HG02623 (cell line): ENCODE measurements around the gene PSKH1.

Source experiments
- ATAC-seq: cut with Tn5 transposase; IDR thresholded peaks from one replicate; pipeline ENCODE4 v1.9.1; 2021; ENCODE audit warnings: moderate library complexity; ENCODE audit not compliant: unreplicated experiment

The PSKH1 gene

DNA sequence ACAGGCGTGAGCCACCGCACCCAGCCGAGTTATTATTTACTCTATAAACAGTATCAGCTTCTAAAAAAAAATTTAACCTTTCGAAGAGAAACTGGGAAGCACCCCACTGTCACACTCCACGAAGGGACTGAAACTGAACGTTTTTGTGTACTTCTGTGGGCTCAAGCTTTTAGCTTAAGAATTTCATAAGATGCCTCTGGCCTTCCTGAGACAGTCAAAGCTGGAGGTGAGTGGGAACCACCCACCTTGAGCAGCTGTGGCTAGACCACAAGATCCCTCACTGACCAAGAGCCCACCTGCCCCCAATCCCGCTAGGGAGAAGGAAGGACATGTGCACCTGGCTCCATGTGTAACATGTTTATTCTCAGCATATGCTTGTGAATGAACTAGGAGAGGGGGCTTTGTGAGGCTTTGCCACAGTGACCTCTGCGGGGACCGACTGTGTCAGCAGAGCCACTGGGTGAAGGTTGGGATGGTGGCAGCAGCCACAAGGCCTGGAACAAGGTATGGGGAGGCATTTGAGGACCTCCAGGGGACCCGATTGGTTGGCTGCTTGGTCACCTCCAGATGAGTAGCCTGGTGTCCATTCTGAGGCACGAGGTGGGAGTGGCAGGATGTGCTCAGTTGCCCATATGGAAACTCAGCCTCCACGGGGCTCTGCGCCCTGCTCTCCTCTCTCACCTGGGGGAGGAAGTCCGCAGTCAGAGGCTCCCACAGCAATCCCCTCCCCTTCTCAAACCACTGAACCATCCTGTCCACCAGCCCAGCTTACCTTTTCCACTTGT is 82.5 kb downstream of the PSKH1 start:
- ATAC-seq, result no peak

DNA sequence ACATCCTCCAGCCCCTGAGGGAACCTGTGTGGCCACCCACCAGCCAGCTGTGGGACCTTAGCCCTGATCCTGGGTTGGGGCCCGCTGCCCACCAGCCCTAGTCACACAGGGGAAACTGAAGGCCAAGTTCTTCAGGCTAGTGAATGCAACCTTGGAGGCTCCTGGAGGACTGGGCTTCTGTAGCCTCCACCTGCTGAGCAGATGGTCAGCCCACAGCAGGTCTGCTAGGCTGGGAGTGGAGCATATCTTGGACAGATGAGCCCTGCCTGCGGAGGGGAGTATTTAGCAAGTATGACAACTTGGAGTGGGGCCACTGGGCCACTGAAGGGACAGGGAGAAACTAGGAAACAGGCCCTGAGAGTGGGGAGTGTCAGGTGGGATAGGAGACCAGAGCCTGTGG is 83.2 kb downstream of the PSKH1 start:
- ATAC-seq, result no peak

DNA sequence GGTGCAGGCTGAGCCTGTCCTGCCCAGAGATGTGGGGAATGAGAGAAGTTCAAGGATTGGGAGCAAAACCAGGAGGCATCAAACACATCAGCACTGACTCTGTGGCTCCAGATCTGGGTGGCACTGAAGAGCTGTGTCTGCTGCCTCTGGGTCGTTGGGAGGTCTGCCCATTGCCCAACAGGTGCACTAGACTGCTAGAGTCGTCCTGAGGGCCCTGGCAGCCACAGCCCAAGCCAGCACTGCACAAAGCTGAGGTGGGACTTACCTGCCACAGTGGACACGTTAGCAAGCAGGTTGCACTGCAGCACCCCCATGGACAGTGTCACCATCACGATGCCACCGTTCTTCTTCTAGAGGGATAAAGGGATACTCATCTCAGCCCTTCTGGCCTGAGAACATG is 84.0 kb downstream of the PSKH1 start:
- ATAC-seq, result no peak

DNA sequence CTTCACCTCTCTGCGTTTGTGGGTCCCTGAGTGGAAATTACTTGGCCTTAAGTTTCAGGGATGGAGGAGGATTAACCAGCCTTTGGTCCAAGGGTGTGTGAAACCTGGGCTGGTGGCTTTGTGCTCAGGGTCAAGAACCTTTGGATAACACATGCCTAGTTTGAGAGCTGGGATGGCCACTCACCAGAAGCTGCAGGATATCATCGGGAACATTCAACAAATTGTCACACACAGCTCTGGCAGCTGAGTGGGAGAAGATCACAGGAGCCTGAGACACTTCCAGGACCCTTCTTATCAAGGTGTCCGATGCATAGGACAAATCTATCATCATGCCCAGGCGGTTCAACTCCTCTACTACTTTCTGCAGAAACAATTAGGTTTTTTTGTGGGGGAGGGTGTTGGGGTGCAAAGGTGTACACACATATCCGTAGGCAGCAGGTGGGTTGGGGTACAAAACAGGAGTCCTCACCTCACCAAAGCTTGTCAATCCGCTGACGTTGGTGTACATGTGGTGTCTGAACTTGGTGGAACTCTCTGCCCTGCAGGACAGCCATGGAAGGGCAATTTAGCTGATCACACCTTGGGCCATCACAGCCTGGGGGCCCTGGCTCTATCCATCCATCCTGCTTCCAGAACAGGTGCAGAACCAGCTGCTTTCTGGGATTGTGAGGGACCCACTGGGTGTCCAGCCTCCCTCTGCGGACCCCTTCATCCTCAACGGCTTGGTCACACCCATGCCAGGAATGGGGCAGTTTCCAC is 84.6 kb downstream of the PSKH1 start:
- ATAC-seq, result no peak
